HepG2 (cell line): ENCODE measurements around the gene SMARCA2. TPM values are rescaled to one million over a fixed set of nuclear protein-coding genes. Genes with fewer than 3 reads are reported as not detected.

Experiments used
- ATAC-seq: fragments of 200-7000 bp; cut with Tn5 transposase; 3 replicates; pipeline ENCODE4 v1.9.1; 2020; ENCODE audit warnings: mild to moderate bottlenecking, moderate library complexity
- BruUV-seq: library from RNA; stranded (reverse); fragments of 400-500 nt; replicated peaks from 2 replicates; lab custom pipeline; 2021; lab: Mats Ljungman, UMichigan
- CTCF ChIA-PET: fragments of 300-600 bp; formaldehyde crosslinking; extraction: SDS; loops from one replicate; lab custom pipeline; 2021; ENCODE audit warnings: low total read pairs, inconsistent platforms, low intra/inter-chr PET ratio; lab: Yijun Ruan, JAX
- POLR2A ChIA-PET: fragments of 350-600 bp; sonication (Branson Sonifier 250); formaldehyde crosslinking; loops from one replicate; lab custom pipeline; 2020; ENCODE audit warnings: antibody characterized with exemption, inconsistent platforms; lab: Yijun Ruan, JAX
- DNase-seq: peaks from one replicate; pipeline ENCODE4 v3.0.0-alpha.2; 2015; ENCODE audit warnings: low spot score
- FAIRE-seq: peaks from 3 replicates; lab custom pipeline; 2011; peaks lifted over from hg19 to GRCh38; lab: Jason Lieb, UNC
- H2AFZ ChIP-seq: one replicate; pipeline ENCODE4 v1.6.1; 2011; ENCODE audit warnings: low read length, inconsistent platforms
- H3K27ac ChIP-seq: fragments of 300-600 bp; 3 replicates; pipeline ENCODE4 v1.8.0; 2011; ENCODE audit warnings: mixed run types, mild to moderate bottlenecking, mixed read lengths, low read length, inconsistent platforms; ENCODE audit not compliant: insufficient read depth; ENCODE audit errors: extremely low read length
- H3K27me3 ChIP-seq, 2 experiments: fragments of 200-600 bp in 1 of 2; 2 replicates in 1 of 2; 3 replicates in 1 of 2; pipeline versions ENCODE4 v1.6.0 to v1.8.0; 2011; ENCODE audit warnings: low read length in 2 of 2, mild to moderate bottlenecking in 2 of 2, moderate library complexity in 2 of 2, inconsistent platforms in 1 of 2; ENCODE audit not compliant: insufficient read depth in 2 of 2, control insufficient read depth in 1 of 2
- H3K36me3 ChIP-seq, 2 experiments: fragments of 200-600 bp in 1 of 2; replicated peaks in 1 of 2; 2 replicates in 1 of 2; 3 replicates in 1 of 2; pipeline versions ENCODE4 v1.5.1 to v1.8.0; 2011; ENCODE audit warnings: low read length in 2 of 2, inconsistent platforms in 1 of 2; ENCODE audit not compliant: insufficient read depth in 2 of 2, control insufficient read depth in 1 of 2
- H3K4me1 ChIP-seq: 2 replicates; pipeline ENCODE4 v1.5.1; 2012; ENCODE audit warnings: low read length, inconsistent platforms; ENCODE audit not compliant: insufficient read depth
- H3K4me2 ChIP-seq: 2 replicates; pipeline ENCODE4 v1.6.0; 2011; ENCODE audit warnings: low read depth, low read length, inconsistent platforms
- H3K4me3 ChIP-seq, 3 experiments: fragments of 200-600 bp in 1 of 3; sonication (generic), shearing (Covaris generic) in 1 of 3; replicated peaks in 1 of 3; 2 replicates each; pipeline ENCODE4 v1.5.1; 2011 to 2016; ENCODE audit warnings: low read length in 3 of 3, inconsistent platforms in 2 of 3, low read depth in 2 of 3, mild to moderate bottlenecking in 2 of 3, control low read depth in 1 of 3, mixed read lengths in 1 of 3; ENCODE audit not compliant: insufficient read depth in 1 of 3
- H3K79me2 ChIP-seq: one replicate; pipeline ENCODE4 v1.6.1; 2011; ENCODE audit warnings: low read length, inconsistent platforms; ENCODE audit not compliant: insufficient read depth
- H3K9ac ChIP-seq: 2 replicates; pipeline ENCODE4 v1.6.0; 2011; ENCODE audit warnings: mild to moderate bottlenecking, low read depth, low read length, inconsistent platforms; ENCODE audit not compliant: insufficient read depth
- H3K9me3 ChIP-seq: 2 replicates; pipeline ENCODE4 v1.5.1; 2012; ENCODE audit warnings: mild to moderate bottlenecking, low read length
- H4K20me1 ChIP-seq: 2 replicates; pipeline ENCODE4 v1.6.0; 2011; ENCODE audit warnings: inconsistent platforms, mild to moderate bottlenecking, low read length, moderate library complexity; ENCODE audit not compliant: insufficient read depth
- BHLHE40 ChIP-seq: IDR thresholded peaks from 2 replicates; pipeline ENCODE4 v1.6.1; 2011; ENCODE audit warnings: low read length, improper control_type of control experiment
- EHMT2 ChIP-seq: fragments of 200-600 bp; sonication (generic); IDR thresholded peaks from 2 replicates; pipeline ENCODE4 v1.7.0; 2017; ENCODE audit warnings: antibody characterized with exemption, low read depth, low read length, borderline replicate concordance
- ETS1 ChIP-seq: sonication (generic); formaldehyde crosslinking; IDR thresholded peaks from 2 replicates; pipeline ENCODE4 v1.4.0; 2020; ENCODE audit warnings: missing genetic modification reagents
- KAT8 ChIP-seq: IDR thresholded peaks from 2 replicates; pipeline ENCODE4 v1.6.1; 2016; ENCODE audit warnings: missing genetic modification reagents, missing compliant biosample characterization
- MAFF ChIP-seq: IDR thresholded peaks from 2 replicates; pipeline ENCODE4 v1.6.1; 2011; ENCODE audit warnings: low read depth, low read length, improper control_type of control experiment
- ZBTB20 ChIP-seq: sonication (generic); formaldehyde crosslinking; IDR thresholded peaks from 2 replicates; pipeline ENCODE4 v1.8.1; 2023; ENCODE audit warnings: missing genetic modification reagents, low read depth, mild to moderate bottlenecking, borderline replicate concordance
- ZKSCAN8 ChIP-seq: IDR thresholded peaks from 2 replicates; pipeline ENCODE4 v1.6.1; 2016; ENCODE audit warnings: borderline replicate concordance, missing genetic modification reagents, missing compliant biosample characterization
- ZNF280D ChIP-seq: sonication (generic); formaldehyde crosslinking; IDR thresholded peaks from 2 replicates; pipeline ENCODE4 v1.5.1; 2020; ENCODE audit warnings: mild to moderate bottlenecking, missing genetic modification reagents
- ZNF598 ChIP-seq: sonication (generic); formaldehyde crosslinking; IDR thresholded peaks from 2 replicates; pipeline ENCODE4 v1.5.1; 2020; ENCODE audit warnings: mild to moderate bottlenecking, missing genetic modification reagents, borderline replicate concordance
- ZNF891 ChIP-seq: sonication (generic); formaldehyde crosslinking; IDR thresholded peaks from 2 replicates; pipeline ENCODE4 v1.5.0; 2020; ENCODE audit warnings: mild to moderate bottlenecking, missing genetic modification reagents
- ZSCAN31 ChIP-seq: sonication (generic); formaldehyde crosslinking; IDR thresholded peaks from 2 replicates; pipeline ENCODE4 v1.5.0; 2020; ENCODE audit warnings: low read depth, mild to moderate bottlenecking, missing genetic modification reagents
- WGBS: methylation state at CpG from one replicate; pipeline ENCODE4 v1.1.6; 2017; ENCODE audit warnings: low lambda C conversion rate; 5-methylcytosine and 5-hydroxymethylcytosine counted together
- in situ Hi-C: cut with HindIII; loops from 2 replicates; pipeline ENCODE4 v1.10.0; 2017; ENCODE audit warnings: low pct_unique_long_range_greater_than_20kb; ENCODE audit not compliant: extremely low pct_ligation_motif_present
- intact Hi-C: fragments of 100-400 bp; cut with micrococcal nuclease; formaldehyde crosslinking; loops from one replicate; pipeline ENCODE4 v1.10.0; 2022; ENCODE audit not compliant: unreplicated experiment
- polyA plus RNA-seq, 8 experiments: library from polyadenylated mRNA; depleted of rRNA in 3 of 8; stranded (reverse) in 7 of 8; unstranded in 1 of 8; fragments of >200 nt; fragmentation: Illumina TruSeq in 4 of 8; extraction: Trizol in 4 of 8; gene quantifications; 2 replicates each; pipeline versions ENCODE4 v1.2.1 to v1.2.3, GENCODE V29; 2011 to 2016; ENCODE audit warnings: low read depth in 4 of 8, missing spikeins in 1 of 8, mixed read lengths in 1 of 8; ENCODE audit not compliant: insufficient read depth in 1 of 8
- total RNA-seq, 5 experiments: library from RNA; depleted of rRNA; stranded (reverse); fragments of >200 nt; fragmentation: Illumina TruSeq; extraction: Trizol; gene quantifications; 2 replicates each; pipeline ENCODE4 v1.2.3, GENCODE V29; 2016; ENCODE audit warnings: low read depth in 1 of 5
- TF ChIP-seq, protein P1 (sequence below): fragments of 450-650 bp; IDR thresholded peaks from 2 replicates; pipeline ENCODE4 v1.6.1; 2017

Gene SMARCA2
- total and polyA plus RNA-seq, 2 of the 13 experiments (the other 11 are each of a cell fraction or from before 2014, with no cell fraction given): 22.5 to 23.7 TPM

GRCh38 chr9:2155966-2156365 is 140.8 kb downstream of the SMARCA2 start:
- POLR2A ChIA-PET: no interaction called here
- Histone ChIP-seq H3K4me3 (no peak overlapping the region), H3K9me3 (no peaks in the 10 kb centered on the region), H3K4me2 (no peak overlapping the region)
- FAIRE-seq (no peak), DNase-seq (no peak)
- TF ChIP-seq ZKSCAN8 (CRISPR knock-in tag) (no peak), ETS1 (CRISPR knock-in tag) (no peak)
- TF ChIP-seq, all 625 proteins: peak for 0
- intact Hi-C loops (no loop called here), in situ Hi-C loops (no loop called here)
- H3K27me3 ChIP-seq: no peaks in the 10 kb centered on the region
- no peaks in the 10 kb centered on the region; the same call in 1 of the 2 replicates for H4K20me1 ChIP-seq
- H3K4me1 ChIP-seq: 0 out of 2 replicates have a peak, but pooled peaks cover 11% of the 10 kb centered on the region
- no TSS peak for BruUV-seq
- H3K27ac ChIP-seq: no peak overlapping the region
- no peaks in the 10 kb centered on the region for H3K79me2 ChIP-seq
- no peak overlapping the region for H2AFZ ChIP-seq
- H3K9ac ChIP-seq: no peak overlapping the region
- CTCF ChIA-PET: no interaction called here
- ATAC-seq: no peak
- H3K36me3 ChIP-seq: no peaks in the 10 kb centered on the region
- WGBS: 70% methylated on average over 5 of the region's 5 CpGs

DNA sequence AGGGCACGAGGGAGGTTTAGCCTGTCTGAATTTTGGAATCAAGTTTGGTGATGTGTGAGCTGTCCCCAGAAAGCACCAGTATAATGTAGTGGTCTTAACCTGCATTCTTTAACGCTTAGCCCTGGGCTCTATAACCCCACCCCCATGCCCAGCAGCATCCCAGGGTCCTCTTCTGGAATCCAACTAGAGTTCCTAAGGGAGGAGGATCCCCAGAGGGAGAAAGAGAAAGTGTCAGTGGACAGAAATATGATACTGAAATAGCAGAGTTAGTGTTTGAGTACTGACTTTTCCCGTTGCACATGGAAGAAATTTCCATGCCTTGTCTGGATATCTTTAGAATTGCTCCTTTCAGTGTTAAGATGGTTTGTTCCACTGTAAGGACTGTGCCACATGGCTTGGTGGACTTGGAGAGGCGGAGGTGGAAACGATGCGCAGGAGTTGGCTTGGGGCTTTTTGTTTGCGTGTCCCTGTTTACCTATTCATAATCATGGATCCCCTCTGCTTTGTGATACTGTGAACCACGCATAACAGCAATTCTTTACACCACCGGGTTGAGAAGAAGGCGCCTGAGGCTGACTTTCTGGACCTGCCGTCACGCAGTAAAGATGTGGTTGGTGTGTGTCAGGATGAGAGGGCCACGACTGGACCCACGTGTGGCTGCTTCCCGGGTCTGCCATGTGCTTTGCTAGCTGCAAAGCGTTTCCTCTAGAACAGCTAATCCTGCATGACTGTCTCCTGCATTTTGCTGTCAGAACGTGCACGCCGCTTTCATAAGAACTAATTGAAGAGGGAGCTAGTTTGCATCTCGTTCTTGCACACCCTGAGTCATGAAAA is 142.3 kb downstream of the SMARCA2 start:
- ChIA-PET POLR2A (no interaction called here), CTCF (no interaction called here)
- H3K4me1 ChIP-seq: 0 out of 2 replicates have a peak, but pooled peaks cover 11% of the 10 kb centered on the region
- no peaks in the 10 kb centered on the region for H3K9me3 ChIP-seq
- intact Hi-C loops: no loop called here
- H3K36me3 ChIP-seq: no peaks in the 10 kb centered on the region
- H3K4me2 ChIP-seq: no peak overlapping the region
- no peaks in the 10 kb centered on the region for H3K27me3 ChIP-seq
- H3K4me3 ChIP-seq: no peak overlapping the region
- no peak for DNase-seq
- ATAC-seq: no peak
- no TSS peak for BruUV-seq
- H4K20me1 ChIP-seq: no peaks in the 10 kb centered on the region; the same call in 1 of the 2 replicates
- in situ Hi-C loops: no loop called here
- no peak overlapping the region for H3K9ac ChIP-seq
- WGBS: 91% methylated on average over 20 of the region's 20 CpGs
- FAIRE-seq: no peak
- no peaks in the 10 kb centered on the region for H3K79me2 ChIP-seq
- H2AFZ ChIP-seq: no peak overlapping the region
- no peak overlapping the region for H3K27ac ChIP-seq
- TF ChIP-seq KAT8 (CRISPR knock-in tag): no peak
- TF ChIP-seq ZBTB20 (CRISPR knock-in tag): no peak
- no peak for TF ChIP-seq EHMT2
- no peak for TF ChIP-seq BHLHE40
- no peak for TF ChIP-seq MAFF
- no peak for TF ChIP-seq ZNF280D (CRISPR knock-in tag)
- no peak for TF ChIP-seq ZNF598 (CRISPR knock-in tag)
- no peak for TF ChIP-seq ZSCAN31 (CRISPR knock-in tag)
- TF ChIP-seq, protein P1, sequence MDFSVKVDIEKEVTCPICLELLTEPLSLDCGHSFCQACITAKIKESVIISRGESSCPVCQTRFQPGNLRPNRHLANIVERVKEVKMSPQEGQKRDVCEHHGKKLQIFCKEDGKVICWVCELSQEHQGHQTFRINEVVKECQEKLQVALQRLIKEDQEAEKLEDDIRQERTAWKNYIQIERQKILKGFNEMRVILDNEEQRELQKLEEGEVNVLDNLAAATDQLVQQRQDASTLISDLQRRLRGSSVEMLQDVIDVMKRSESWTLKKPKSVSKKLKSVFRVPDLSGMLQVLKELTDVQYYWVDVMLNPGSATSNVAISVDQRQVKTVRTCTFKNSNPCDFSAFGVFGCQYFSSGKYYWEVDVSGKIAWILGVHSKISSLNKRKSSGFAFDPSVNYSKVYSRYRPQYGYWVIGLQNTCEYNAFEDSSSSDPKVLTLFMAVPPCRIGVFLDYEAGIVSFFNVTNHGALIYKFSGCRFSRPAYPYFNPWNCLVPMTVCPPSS: no peak
- no peak for TF ChIP-seq ZNF891 (CRISPR knock-in tag)
